ENCODE measurements around the gene NCAM1.

The NCAM1 gene

GRCh38 chr11:113131036-113131775 lies 170.0 kb downstream of the NCAM1 start:
- no peak for DNase-seq (ENCODE audit: low spot score)

- no peak for DNase-seq (ENCODE audit: low spot score)
These were observed 171.9 kb downstream of the NCAM1 start for GRCh38 chr11:113133071-113133470.

- no peak for DNase-seq (ENCODE audit: low spot score)
These were observed 173.4 kb downstream of the NCAM1 start for GRCh38 chr11:113134626-113135025.

DNA sequence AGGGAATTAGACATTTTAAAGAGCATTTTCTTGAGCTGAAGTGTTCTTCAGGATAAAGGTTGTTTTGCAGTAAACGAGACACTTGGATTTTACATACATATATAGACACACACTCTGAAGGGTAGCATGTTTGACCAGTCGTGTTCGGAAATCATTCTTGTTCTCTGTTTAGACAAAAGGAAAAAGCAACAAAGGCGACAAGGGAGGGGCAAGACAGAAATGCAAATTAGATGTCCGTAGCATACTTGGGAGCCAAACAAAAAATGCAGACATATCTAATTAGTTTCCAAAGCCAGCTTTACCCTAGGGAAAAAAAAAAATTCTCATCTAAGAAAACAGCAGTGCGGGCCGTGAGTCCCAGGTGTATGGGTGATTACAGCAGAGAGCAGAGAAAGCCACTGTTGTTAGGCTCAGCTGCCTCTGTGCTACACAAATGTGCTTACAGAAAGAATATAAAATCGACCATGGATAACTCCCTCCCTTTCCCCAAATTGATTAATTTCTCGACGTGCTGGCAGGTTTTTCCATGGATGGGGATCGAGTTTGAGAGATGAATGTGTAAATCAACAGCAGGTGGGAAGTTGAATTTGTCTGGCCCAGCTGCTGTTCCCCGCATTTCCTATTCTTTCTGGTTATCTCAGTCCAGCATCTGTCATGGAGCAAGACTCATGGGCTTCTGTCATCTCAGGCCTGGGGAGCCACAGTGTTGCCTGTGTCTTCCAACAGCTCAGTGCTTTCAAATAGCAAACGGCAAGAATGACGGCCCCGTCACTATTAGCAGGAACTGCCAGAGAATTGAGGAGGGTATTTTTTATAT lies 176.7 kb downstream of the NCAM1 start:
- no peak for DNase-seq (ENCODE audit: low spot score)

GRCh38 chr11:113138731-113139130 lies 177.5 kb downstream of the NCAM1 start:
- DNase-seq (ENCODE audit: low spot score), result no peak

DNA sequence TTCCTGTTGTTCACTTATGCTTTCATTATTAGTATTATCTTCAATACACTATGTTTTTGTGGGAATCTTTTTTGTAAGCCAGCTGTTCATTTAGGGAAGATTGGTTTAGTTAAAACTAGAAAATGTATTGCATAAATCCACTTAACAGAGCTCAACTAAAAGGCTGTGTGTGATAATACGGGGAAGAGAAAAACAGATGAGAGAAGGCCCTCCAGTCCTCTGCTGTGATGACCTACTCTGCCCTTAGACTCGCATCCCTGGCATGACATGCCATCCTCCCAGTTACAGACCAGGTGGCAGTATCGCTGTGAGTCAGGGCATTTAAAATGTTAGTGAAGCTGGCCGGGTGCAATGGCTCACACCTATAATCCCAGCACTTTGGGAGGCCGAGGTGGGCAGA lies 179.8 kb downstream of the NCAM1 start:
- DNase-seq (ENCODE audit: low spot score), result no peak

DNA sequence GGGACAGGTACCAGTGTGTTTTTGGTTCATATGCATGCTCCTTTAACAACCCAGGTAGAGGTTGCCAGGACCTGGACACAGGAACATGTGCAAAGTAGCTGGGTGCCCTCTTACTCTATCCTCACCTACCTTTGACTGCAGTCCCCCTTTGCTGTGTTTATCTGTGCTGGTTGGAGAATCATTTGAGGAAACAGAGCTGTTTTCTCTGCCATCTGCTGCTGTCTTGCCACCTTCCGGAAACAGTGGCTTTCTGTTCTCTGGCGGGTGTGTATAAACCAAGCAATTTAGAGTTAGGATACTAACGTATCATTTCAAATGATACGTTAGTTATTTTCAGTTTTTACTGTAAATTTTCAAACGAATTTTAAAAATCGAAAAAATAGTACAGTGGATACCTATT lies 181.3 kb downstream of the NCAM1 start:
- no peak for DNase-seq (ENCODE audit: low spot score)

- DNase-seq (ENCODE audit: low spot score), result no peak
These were observed 186.0 kb downstream of the NCAM1 start for GRCh38 chr11:113147249-113147648.

DNA sequence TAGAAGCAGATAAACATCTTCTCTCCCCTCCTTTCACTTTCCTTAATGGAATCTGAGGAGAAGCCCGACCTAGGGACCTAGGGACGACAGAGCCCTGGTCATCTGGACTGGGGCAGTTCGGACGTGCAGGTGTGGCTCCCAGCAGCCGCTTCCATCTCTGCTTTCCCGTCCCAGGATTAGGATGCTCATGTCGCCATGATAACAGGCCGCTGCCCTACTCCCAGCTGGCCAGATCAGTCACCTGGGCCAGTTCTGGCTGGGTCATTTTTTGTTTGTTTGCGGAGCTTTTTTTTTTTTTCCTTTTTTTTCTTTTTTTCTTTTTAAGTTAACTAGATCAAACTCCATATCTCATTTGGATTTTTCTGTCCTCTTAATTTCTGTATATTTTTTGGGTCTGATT lies 186.9 kb downstream of the NCAM1 start:
- no peak for DNase-seq (ENCODE audit: low spot score)

DNA sequence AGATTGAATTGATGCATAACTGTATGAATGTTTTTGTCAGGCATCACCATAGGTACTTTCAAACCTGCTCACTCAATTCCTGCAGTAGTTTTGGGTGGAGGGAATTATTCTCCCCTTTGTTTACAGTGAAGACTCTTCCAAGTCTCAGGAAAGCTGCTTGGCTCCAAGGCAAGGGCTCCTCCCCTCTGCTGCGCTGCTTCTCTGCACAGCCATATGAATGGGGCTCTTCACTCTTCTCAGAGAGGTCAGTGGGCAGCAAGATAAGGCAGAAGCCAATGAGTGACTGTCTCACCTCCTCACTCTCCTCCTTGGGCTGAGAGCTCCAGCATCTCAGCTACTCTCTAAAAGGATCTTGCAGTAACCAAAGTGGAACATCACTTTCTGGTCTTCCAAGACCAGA lies 187.4 kb downstream of the NCAM1 start:
- no peak for DNase-seq (ENCODE audit: low spot score)

DNA sequence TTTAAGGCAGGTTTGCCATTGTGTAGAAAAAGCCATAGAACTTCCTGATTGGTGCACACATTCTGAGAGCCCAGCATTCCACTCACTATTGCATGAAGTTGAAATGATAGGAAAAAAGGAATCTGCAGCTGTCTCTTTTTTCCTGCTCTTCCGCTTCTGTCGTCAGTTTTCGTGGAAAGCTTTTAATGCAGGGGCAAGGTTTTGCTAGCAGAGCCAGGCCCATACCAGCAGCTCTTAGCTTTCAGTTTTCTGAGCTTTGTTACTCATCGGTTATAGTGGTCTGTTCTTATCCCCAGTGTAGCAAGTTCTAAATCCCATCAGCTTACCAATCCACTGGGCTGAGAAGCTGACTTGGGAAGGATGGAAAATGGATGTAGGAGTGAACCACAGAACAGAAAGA lies 190.3 kb downstream of the NCAM1 start:
- DNase-seq (ENCODE audit: low spot score), result no peak

- no peak for DNase-seq (ENCODE audit: low spot score)
These were observed 191.3 kb downstream of the NCAM1 start for GRCh38 chr11:113152500-113152899.

DNA sequence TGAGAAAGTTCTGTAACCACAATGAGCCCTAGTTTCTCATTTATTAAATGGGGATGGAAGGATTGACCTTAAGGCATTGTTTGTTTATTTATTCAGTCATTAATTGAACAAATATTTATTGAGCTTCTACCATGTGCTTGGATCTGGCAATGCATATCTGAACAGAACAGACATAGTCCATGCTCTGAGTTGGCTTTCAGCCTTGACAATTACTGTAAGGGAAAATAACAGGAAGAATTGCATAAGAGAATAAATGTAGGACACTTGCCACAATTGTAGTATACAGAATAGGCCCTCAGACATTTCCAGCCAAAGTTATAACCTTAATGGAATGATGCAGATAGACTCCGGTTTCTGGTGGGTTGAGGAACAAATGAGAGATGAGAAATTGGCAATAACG lies 192.6 kb downstream of the NCAM1 start:
- no peak for DNase-seq (ENCODE audit: low spot score)

DNA sequence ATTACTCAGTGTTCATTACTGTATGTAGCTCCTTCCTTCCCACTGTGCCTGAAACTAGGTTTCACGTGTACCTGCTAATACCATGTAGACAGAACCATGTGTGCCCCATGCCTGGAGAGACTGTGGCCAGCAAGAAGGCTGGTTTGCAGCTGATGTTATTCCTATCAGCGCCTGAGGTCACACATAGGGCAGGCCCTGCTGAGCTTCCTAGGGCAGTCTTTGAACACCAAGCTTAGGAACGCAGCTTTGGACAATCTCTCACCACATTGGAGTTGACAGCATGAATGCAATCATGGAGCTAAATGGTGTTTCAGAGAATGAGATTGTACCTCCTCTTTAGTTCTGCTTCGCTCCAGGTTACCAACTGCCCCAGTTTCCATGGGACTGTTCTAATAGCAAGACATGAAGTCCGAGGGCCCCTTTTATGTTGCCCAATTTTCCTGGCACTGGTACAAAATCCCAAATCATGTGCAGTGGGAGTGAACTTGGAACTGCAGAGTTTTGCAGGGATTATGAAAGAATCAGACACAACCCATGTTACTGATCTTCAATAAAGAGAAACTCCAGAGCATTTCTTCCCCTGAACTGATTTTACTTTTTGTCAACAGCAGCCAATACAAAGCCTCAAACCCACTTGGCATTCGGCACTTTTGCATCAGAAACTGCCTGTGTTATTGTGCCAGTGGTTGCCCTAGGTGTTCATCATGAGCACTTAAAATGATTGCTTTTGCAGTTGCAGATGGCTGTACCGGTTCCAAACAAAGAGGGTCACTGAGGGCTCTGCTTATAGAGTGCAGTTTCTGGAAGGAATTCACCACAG lies 199.0 kb downstream of the NCAM1 start:
- DNase-seq (ENCODE audit: low spot score), result no peak

DNA sequence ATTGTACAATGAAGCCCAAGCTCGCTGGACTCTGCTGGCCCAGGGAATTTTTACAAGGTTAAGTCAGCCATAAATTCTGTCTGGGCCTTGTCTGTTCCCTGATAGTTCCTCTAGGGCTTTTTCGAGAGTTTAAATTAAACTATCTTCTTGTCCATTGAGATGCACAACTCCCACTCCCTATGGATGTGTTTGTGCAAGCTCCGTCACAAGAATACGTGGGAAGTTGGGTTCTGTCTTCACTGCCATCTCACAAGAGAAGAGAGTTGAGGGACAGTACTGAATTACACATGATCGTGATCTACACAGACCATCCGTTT lies 199.5 kb downstream of the NCAM1 start:
- no peak for DNase-seq (ENCODE audit: low spot score)

- no peak for DNase-seq (ENCODE audit: low spot score)
These were observed 200.7 kb downstream of the NCAM1 start for GRCh38 chr11:113161711-113162591.

- DNase-seq (ENCODE audit: low spot score), result no peak
These were observed 201.4 kb downstream of the NCAM1 start for GRCh38 chr11:113162592-113162962.

DNA sequence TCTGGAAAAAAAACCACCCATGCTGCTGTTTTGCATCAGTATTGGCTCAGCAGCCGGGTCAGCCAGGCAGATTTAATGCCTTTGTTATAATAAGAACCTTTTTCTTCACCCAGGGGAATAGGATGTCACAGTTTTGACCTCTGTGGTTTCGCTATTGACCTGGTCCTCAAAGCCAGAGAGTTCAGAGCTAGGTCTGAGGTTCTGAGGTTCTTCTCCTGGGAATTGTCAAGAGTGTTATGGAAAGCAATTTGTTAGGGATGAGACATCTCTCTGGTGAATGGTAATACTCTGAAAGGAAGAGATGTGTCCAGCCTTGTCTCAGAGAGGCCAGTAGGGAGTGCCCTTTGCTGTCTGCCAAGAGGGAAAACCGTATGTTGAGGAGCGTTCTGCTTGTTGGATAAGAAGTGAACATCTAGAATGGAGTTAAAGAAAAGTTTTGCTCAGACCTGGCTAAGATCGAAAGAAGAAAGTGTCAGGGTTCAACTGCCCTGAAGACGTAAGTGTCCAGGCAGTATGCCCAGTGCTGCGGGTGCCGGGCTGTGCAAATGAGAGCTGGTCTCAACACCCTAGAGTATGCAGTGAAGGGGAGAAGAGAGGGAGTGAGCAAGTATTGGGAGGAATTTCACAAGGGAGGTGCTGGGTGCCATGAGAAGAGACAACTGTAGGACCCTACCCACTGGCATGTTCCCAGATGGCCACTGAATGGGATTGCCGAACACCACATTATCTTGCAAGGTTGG lies 202.2 kb downstream of the NCAM1 start:
- no peak for DNase-seq (ENCODE audit: low spot score)

DNA sequence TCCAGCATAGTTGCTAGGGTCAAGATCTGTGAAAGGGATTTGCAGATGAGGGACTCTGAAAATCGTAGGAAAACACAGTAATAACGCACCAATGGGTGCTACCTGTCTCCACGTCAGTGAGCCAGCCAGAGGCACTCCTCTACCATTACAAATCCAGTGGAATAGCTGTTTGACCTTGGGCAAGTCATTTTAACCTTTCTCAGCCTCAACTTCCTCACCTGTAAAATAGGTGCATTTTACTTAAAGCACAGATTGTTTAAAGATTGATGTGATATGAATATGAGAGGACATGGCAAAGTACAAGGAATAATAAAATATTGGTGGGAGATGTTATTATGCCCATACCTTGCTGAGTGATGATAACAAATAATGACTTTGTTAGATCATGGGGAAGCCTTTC lies 205.1 kb downstream of the NCAM1 start:
- DNase-seq (ENCODE audit: low spot score), result no peak

DNA sequence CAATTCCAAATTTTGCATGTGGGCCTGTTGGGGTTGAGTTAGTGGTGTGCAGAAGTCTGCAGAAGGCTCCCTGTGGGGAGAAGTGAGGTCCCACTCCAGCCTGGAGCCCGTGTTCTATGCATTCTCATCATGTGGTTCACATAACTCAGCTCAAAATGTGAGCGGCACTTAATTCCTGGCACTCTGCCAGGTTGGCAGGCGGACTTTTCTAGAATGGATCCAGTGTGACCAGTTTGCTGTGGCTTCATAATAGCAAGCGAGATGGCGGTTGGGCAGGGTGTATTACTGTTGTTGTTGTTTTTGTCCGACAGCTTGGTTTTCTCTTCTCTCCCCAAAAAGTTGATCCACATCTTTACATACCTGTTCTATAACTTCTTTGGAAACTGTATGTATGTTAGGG lies 206.4 kb downstream of the NCAM1 start:
- DNase-seq (ENCODE audit: low spot score), result no peak

Data from NAMALWA (cell line).